ENCODE measurements around the gene RAB6A.

The RAB6A gene

DNA sequence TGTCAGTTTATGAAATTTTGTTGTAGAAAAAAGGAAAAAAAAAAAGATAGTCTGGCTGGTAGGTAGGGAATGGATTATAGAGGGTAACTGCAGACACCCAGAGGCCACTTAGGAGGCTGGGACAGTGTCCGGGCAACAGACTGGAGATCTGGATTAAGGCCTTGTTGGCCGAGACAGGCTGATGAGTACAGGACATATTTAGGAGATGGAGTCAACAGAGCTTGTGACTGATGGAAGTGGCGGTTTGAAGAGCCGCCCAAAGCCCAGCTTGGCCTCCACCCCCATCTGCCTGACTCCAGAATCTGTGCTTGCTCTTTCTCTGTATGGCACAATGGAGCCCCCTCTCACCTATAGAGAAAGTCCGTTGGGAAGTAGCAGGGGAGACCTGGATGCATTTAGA is 106.9 kb downstream of the RAB6A start:
- no peak for DNase-seq (ENCODE audit: low read depth in 2 of 2)

DNA sequence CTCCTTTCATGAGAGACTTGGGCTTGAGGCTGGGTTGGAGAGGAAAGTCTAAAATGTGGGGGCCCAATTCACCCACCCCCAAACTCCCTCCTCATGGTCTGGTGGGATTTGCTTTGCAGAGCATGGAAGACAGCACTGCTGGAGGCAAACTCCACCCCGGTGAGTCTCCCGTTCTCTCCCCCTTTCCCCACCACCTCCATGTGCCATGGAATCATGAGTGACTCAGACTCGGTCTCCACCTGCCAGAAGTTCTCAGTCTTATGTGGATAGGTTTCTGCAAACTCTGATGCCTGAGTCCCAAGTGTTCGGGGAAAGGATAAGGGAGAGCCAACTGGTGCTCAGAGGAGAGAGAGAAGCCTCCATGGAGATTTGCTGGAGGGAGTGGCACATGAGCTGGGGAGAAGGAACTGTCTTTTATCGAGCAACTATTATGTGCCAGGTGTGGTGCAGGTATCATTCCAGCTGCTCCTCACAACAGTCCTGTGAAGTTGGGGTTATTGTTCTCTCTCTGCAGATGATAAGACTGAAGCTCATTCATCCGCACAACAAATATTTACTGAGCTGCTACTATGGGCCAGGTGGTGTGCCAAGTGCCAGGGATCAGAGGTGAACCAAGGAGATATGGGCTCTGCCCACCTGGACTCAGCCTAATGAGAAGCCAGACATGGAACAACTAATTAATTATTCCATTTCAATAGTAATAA is 107.9 kb downstream of the RAB6A start:
- DNase-seq (ENCODE audit: low read depth in 2 of 2): no peak

DNA sequence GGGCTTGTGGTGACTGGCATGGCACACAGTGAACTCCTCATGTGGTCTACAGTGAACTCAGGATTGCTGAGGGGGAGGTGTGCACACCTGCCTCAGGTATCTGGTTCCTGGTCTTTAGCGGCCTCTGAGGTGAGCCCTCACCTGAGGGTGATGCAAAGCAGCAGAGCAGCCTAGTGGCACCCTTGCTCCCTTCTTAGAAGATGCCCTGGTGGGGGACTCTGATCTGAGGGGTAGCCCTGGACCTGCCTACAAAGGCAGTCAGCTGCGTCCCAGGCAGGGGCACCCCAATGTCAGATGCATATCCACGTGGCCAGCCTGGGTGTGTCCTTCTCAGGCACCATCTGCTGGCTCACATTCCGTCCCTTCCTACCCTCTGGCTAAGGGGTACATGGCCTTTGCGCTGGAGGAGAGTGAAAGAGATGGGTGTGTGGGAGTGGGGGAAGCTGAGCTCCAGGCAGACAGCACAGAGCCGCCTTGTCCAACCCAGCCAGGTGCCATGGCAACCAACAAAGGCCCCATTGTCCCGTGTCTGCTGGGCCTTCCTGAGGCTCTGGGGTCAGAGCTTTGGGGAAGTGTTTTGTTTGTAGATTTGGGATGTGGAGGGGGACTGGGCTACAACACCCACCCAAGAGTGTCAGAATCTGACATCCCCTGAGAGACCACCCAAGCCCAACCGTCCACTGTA is 108.7 kb downstream of the RAB6A start:
- DNase-seq (ENCODE audit: low read depth in 2 of 2): no peak

DNA sequence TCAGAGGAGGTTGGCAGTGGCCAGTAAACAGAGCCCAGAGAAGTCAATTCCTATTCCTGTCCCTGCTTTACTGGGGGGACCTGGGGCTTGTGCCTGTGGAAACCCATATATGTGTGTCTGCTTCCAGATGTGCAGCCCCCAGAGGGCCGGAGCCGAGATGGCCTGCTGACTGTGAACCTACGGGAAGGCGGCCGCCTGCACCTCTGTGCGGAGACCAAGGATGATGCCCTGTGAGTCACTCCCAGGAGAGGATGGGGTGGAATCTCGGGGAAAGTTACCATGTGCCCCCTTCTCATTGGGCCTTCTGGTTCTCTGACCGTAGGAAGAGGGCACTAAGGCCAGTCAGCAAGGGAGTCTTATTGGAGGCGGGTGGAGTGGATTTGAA is 109.2 kb downstream of the RAB6A start:
- DNase-seq (ENCODE audit: low read depth in 2 of 2): no peak

DNA sequence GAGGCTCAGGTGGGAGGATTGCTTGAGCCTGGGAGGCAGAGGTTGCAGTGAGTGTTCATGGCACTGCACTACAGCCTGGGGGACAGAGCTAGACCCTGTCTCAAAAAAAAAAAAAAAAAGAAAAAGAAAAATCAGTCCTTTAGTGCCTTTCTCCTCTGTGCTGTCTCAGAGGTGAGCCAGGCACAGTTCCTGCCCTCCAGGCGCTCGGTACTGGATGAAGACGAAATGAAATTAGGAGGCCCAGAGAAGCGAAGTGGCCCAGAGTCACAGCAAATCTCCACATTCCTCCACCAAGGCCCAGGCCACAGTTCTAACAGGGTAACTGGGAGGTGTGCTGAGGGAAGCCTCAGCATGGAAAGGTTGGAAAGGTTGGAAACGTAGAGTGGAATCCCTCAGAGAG is 109.6 kb downstream of the RAB6A start:
- no peak for DNase-seq (ENCODE audit: low read depth in 2 of 2)

DNA sequence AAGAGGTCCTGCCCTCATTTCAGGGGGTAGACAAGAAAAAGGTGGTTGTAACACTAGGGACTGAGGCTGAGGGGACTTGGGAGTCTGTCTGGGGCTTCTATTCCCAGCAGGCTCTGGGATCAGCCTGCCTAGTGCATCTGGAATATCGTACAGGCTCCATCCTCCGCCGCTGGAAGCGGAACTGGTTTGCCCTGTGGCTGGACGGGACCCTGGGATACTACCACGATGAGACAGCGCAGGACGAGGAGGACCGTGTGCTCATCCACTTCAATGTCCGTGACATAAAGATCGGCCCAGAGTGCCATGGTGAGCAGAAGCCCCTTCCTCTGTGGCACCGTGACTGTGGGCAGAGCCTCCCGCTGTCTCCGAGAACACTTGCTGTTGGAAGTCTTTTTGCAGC is 110.5 kb downstream of the RAB6A start:
- no peak for DNase-seq (ENCODE audit: low read depth in 2 of 2)

DNA sequence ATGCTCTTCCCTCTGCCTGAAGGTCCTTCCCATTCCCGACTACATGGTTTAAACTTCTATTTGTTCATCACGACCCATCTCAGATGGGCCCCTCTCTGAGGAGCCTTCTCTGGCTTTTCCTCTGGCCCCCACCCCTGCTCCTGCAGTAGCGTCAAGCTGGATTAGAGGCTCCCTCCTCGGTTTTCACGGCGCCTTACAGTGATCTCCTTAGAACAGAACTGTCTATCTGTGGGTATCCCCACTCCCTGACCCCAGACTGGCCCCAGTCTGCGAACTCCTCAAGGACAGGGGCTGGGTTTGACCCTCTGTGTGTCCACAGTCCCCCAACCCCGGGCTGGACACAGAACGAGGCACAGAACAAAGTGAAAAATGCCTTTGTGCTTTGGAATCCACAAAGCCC is 111.7 kb downstream of the RAB6A start:
- DNase-seq (ENCODE audit: low read depth in 2 of 2): no peak

DNA sequence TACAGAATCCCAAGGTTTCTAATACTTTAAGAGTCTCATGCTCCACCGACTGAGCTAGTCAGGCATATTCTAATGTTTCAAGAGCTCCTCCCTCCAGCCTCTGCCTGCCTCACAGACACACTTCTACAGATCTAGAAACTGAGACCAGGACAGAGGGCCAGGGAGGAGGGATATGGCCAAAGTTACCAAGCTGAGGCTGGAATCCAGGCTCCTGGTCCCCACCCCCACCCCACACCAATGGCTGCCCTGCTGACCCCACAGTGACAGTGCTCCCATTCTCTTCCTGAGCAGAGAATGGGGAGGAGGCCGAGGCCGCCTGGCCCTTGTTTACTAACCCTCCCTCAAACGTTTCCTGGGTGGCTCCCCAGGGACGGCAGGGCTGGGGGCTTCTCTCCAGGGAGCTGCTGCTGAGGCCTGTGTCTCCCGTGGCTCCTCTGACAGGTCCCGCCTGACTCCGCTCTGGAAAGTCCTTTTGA is 112.3 kb downstream of the RAB6A start:
- no peak for DNase-seq (ENCODE audit: low read depth in 2 of 2)

DNA sequence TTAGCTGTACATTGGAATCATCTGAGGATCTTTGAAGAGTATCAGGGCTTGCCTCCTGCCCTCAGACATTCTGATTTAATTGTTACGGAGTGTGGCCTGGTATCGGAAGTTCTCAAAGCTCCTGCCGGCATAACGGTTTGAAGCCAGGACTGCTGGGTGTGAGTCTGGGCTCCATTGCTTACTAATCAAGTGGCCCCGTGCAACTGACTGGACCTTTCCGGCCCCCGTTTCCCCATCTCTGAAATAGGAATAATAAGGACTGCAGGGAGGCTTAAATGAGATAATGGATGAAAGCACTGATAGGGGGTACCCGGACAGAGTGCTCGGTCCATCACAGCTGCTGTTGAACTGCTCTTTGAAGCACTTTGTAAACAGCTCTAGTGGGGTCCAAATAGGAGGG is 112.8 kb downstream of the RAB6A start:
- no peak for DNase-seq (ENCODE audit: low read depth in 2 of 2)

DNA sequence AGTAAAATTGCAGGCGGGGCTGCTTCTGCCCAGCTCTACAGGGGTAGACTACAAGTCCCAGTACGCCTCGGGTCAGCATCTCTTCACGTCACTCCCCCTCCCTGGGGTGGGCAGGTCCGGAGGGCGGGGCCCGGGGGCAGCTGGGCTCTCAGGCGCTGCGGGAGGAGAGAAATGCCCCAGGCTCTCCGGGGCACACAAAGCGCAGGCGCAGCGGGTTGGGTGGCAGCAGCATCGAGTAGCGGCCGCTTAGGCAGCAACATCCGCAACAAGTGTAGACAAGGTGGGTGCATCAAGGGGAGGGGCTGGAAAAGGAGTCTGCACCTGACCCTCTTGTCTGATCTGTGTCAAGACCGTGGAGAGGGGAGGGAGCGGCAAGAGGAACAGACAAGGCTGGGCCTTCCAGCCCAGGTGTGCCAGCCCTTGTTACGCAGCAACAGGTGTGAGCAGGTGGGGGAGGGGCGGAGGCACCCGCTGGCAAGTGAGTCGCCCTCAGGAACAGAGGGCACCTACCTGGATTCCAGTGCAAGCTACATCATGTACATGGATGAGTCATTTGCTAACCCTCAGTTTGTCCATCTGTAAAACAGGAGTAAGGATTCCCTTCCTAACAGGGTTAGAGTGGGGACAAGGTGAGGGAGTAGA is 113.3 kb downstream of the RAB6A start:
- peak; percentile 88 to 92 for DNase-seq (ENCODE audit: low read depth in 2 of 2)

DNA sequence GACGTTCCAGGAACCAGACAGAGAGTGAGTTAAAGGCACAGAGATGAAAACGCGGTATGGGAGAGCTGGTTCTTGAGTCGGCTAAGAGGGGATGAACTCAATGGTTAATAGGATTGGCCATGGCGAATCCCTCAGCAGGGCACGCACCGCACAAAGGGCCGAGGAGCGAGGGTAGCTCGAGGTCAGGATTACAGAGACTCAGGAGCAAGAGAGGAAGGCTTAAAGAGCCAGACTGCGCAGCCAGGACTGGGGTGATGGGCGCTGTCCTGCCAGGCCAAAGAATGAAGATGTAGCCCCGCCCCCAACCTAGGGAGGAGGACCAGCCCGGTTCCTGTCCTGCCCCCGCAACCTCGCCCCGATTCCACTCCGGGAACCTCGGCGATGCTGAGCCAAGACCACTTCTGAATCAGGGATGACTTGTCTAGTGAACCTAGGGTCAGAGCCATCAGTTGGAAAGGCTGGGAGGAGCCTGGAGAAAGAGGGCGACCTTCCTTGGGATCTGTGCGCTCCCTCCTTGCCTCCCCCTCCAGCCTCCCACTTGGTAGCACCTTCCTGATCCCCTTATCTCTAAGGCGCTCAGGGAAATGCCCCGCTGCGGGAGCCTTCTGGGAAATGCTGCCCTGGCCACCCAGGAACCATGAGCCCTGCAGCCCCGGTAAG is 114.8 kb downstream of the RAB6A start, which contains the start of gene PLEKHB1:
Gene PLEKHB1, plus strand, starts transcription at position 610 of the 660 bp plus-strand sequence. Its CDS starts 28 bp downstream, at position 638.
- DNase-seq (ENCODE audit: low read depth in 2 of 2): no peak

DNA sequence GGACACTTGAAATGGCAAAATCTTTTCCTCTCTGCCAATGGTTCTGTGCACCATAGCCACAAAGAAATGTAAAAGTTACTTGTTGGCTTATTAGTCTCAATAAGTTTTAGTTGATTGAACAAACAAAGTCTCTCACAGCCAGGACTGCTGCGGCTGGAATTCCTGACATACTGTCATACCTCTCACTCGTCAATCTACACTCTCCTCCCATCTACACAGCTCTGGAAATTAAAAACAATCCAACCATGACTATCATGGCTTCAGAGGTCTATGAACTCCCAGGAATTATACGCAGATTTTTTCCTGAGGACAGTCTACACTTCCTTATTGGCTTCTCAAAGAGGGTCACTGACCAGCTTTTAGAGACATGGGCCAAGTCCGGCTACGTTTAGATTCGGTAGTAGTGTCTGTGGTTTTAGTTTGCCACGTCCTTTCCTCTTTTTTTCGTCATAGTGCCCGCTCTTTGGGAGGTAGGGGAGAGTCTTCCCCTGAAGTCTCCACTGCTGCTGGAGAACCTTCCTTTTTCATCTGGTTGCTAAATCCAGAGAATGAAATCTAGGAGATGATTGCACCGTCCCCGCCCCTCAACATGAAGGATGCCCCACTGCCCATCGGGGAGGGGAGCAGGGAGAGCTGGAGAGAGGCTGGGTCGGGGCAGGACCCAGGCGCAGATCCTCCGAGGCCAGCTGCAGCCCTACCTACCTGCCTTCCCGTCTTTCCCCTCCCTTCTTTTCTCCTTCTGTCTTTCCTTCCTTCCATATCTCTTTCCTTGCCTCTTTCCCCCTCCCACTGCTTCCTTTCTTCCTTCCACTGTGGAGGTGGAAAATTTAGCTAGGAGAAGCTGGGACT is 115.5 kb downstream of the RAB6A start:
- no peak for DNase-seq (ENCODE audit: low read depth in 2 of 2)

DNA sequence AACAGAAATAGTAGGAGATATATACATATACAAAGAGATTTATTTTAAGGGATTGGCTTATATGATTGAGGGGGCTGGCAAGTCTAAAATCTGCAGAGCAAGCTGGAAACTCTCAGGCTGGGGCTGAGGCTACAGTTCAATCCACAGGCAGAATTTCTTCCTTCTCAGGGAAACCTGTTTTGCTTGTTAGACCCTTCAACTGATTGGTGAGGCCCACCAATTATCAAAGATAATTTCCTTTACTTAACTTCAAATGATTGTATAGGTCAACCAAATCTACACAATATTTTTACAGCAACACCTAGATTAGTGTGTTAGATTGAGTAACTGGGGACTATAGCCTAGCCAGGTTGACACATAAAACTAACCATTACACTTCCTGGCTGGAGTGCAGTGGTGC is 119.2 kb downstream of the RAB6A start:
- no peak for DNase-seq (ENCODE audit: low read depth in 2 of 2)

DNA sequence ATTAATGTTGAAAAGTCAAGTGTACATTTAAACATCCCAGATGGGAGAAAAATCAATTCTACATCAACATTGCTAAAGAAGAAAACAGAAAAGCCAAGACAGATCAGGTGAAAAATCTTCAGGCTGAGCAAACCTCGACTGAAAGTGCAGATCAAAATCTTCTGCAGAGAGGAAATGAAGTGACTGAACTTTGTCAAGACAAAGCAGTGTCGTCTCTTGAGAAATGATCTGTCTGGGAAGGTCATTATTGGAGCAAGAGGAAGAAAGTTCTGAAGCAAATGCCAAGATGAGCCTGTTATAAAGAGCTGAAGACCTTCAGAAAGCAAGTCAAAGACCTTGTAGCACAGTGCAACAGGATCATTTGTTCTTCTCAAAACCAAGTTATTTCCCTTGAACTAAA is 120.3 kb downstream of the RAB6A start:
- no peak for DNase-seq (ENCODE audit: low read depth in 2 of 2)

DNA sequence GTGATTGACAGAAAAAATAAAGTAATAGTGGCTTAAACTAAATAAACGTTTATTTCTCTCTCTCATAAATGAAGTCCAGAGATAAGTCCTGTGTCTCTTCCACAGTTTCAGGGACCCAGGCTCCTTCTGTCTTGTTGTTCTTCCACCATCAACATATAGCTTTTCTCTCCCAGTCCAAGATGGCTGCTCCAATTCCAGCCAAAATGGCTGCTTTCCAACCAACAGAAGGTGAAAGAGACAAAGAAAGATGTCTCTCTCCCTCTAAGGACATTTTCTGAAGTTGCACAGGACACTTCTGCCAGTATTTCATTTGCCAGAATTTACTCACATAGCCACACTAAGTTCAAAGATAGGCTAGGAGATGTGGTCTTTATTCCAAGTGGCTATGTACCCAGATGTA is 123.9 kb downstream of the RAB6A start:
- DNase-seq (ENCODE audit: low read depth in 2 of 2): no peak

DNA sequence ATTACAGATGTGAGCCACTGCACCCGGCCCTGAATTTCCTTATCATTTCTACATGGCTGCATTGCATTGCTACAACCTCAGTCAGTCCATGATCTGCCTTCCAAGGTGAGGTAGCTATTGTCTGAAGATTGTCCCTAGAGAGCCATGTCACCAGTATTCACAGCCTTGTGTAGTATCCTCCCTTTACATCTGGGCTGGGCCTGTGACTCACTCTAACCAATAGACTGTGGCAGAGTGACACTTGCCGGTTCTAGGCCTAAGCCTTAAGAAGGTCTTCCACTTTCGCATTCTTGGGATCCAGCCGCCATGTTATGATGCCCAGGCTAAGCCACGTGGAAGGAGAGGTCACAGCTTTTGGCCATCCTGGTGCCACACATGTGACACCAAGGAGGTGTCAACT is 124.6 kb downstream of the RAB6A start:
- DNase-seq (ENCODE audit: low read depth in 2 of 2): no peak

DNA sequence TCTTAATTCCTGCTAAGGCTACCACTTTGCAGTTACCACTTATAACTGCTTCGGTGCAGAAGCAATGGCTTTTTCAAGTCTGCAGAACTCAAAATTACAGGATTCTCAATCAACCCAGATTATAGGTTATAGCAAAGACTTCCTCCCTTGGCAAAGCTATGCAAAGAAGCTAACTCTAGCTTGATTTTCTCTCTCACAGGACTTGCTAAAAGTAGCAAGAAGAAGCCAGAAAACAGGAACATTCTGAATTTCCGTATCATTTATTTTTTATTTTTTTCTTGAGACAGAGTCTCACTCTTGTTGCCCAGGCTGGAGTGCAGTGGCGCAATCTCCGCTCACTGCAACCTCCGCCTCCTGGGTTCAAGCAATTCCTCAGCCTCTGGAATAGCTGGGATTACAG is 125.2 kb downstream of the RAB6A start:
- DNase-seq (ENCODE audit: low read depth in 2 of 2): no peak

DNA sequence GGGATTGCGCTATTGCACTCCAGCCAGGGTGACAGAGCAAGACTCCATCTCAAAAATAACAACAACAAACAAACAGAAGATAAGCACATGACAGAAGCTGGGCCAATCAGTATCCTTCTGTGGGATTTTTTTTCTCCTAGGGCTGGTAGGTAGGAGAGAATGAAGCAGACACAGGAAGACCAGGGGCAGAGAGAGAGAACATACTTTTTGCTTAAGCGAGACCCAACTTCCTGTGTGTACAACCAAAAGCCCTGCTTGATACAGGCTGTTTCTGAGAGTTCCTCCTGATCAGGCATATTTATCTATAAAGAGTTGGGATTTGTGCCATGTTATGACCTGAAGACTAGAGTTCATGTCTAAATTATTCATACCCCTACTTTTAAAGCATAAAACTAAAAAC is 126.9 kb downstream of the RAB6A start:
- no peak for DNase-seq (ENCODE audit: low read depth in 2 of 2)

DNA sequence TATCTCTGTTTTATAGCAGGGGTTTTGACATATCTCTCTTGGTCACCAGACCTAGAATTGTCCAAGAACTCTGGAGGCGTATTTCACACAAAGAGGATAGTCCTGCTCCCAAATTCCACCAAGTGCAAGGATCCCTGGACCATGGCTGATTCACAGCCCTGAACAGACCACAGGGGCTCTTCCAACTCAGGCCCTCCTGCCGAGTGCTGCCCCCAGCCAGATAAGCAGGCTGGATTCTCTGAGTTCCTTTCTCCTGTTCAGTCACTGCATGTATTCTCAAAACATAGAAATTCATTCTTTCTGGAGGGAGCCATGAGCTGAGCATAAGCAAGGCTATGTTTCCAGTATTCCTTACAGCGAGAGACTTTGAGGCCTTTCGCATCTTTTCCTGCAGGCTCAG is 127.9 kb downstream of the RAB6A start:
- DNase-seq (ENCODE audit: low read depth in 2 of 2): no peak

DNA sequence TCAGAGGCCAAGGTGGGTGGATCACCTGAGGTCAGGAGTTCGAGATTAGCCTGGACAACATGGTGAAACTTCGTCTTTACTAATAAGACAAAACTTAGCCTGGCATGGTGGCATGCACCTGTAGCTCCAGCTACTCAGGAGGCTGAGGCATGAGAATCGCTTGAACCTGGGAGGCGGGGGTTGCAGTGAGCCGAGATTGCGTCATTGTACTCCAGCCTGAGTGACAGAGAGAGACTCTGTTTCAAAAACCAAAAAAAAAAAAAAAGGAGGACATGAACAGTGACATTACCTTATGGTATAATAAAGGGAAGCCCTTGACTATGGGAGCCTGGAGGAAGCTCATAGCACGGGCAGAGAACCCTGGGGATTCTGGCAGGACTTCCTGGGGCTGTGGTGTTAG is 131.0 kb downstream of the RAB6A start:
- no peak for DNase-seq (ENCODE audit: low read depth in 2 of 2)

DNA sequence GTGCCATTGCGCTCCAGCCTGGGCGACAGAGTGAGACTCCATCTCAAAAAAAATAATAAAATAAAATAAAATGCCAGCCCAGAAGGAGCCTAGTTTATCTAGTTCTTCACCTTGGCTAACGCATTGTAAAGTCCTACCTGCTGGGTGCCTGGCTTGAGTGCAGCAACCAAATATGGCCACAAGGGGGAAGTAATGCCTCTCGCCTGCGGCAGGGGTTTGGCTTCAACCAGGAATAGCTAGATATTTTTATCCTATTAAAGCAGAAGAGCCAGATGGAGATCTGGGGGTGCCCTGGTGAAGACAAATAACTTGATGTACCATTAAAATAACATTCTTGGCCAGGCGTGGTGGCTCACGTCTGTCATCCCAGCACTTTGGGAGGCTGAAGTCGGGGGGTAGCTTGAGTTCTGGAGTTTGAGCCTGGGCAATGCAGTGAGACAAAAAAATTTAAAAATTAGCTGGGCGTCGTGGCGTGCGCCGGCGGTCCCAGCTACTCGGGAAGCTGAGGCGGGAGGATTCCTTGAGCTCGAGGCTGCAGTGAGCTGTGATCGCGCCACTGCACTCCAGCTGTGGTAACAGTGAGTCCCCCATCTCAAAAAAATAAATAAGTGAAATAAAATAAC is 135.1 kb downstream of the RAB6A start:
- peak; percentile 19 to 29 for DNase-seq (ENCODE audit: low read depth in 2 of 2)
